ENCODE measurements around the gene ANLN. TPM values are rescaled to one million over a fixed set of nuclear protein-coding genes. Genes with fewer than 3 reads are reported as not detected.
"Not testable (repeated sequence)": the region's sequence is repeated elsewhere in the genome, so short reads cannot be mapped to it uniquely, and the experiment has no call there.

ANLN gene
- total and polyA plus RNA-seq, 7 experiments from 2014 or later: 0.30 to 48.6 (median 0.63) TPM; not detected in 1

- no peaks in the 10 kb centered on the region for H3K36me3 Mint-ChIP-seq
- H3K4me3 Mint-ChIP-seq: no peak overlapping the region
- H3K4me3 ChIP-seq (ENCODE audit: low read length): no peak overlapping the region
- H3K27ac ChIP-seq (ENCODE audit: low read depth, low read length): no peak overlapping the region
- ChIA-PET POLR2A (no interaction called here), CTCF (no interaction called here)
- no peaks in the 10 kb centered on the region for H3K36me3 ChIP-seq (ENCODE audit: control insufficient read depth in 2 of 3, insufficient read depth in 3 of 3, low read length in 3 of 3)
- DNase-seq: no peak
- intact Hi-C loops (cut with micrococcal nuclease): no loop called here
- H3K4me1 ChIP-seq (ENCODE audit: control insufficient read depth in 2 of 2, insufficient read depth in 2 of 2, low read length in 2 of 2): no peaks in the 10 kb centered on the region
- H3K9me3 Mint-ChIP-seq: no peaks in the 10 kb centered on the region
- no peaks in the 10 kb centered on the region for H3K27me3 ChIP-seq (ENCODE audit: control insufficient read depth in 2 of 2, insufficient read depth in 2 of 2, low read length in 2 of 2)
- no peaks in the 10 kb centered on the region for H3K4me1 Mint-ChIP-seq
- H3K27ac Mint-ChIP-seq: peak overlapping the region in 1 of 9 donors; percentile 60
- H3K9me3 ChIP-seq (ENCODE audit: control insufficient read depth in 2 of 3, low read length in 3 of 3): no peaks in the 10 kb centered on the region
- ATAC-seq: no peak
- H3K27me3 Mint-ChIP-seq: peaks cover 0 to 19% (median 4%) of the 10 kb centered on the region in 5 donors
Observed at GRCh38 chr7:36496576-36496975, 106.9 kb downstream of the ANLN start.

- H3K4me3 ChIP-seq (ENCODE audit: low read length); H3K36me3 Mint-ChIP-seq; H3K27ac Mint-ChIP-seq; H3K4me1 Mint-ChIP-seq; POLR2A ChIA-PET; ATAC-seq; H3K4me1 ChIP-seq (ENCODE audit: control insufficient read depth in 2 of 2, insufficient read depth in 2 of 2, low read length in 2 of 2); H3K9me3 ChIP-seq (ENCODE audit: control insufficient read depth in 2 of 3, low read length in 3 of 3); CTCF ChIA-PET; H3K36me3 ChIP-seq (ENCODE audit: control insufficient read depth in 2 of 3, insufficient read depth in 3 of 3, low read length in 3 of 3); intact Hi-C loops (cut with micrococcal nuclease); H3K9me3 Mint-ChIP-seq; H3K27ac ChIP-seq (ENCODE audit: low read depth, low read length); DNase-seq; H3K4me3 Mint-ChIP-seq; H3K27me3 ChIP-seq (ENCODE audit: control insufficient read depth in 2 of 2, insufficient read depth in 2 of 2, low read length in 2 of 2): not testable (repeated sequence)
- peaks cover 0 to 15% (median 4%) of the 10 kb centered on the region in 5 donors for H3K27me3 Mint-ChIP-seq
Observed at GRCh38 chr7:36497176-36497575, 107.5 kb downstream of the ANLN start.

- ChIA-PET CTCF (no interaction called here), POLR2A (no interaction called here)
- H3K27me3 Mint-ChIP-seq: peaks cover 0 to 15% (median 4%) of the 10 kb centered on the region in 5 donors
- ATAC-seq (no peak), DNase-seq (no peak)
- Histone ChIP-seq H3K27ac (ENCODE audit: low read depth, low read length) (no peak overlapping the region), H3K9me3 (ENCODE audit: control insufficient read depth in 2 of 3, low read length in 3 of 3) (no peaks in the 10 kb centered on the region), H3K36me3 (ENCODE audit: control insufficient read depth in 2 of 3, insufficient read depth in 3 of 3, low read length in 3 of 3) (no peaks in the 10 kb centered on the region), H3K4me1 (ENCODE audit: control insufficient read depth in 2 of 2, insufficient read depth in 2 of 2, low read length in 2 of 2) (no peaks in the 10 kb centered on the region), H3K27me3 (ENCODE audit: control insufficient read depth in 2 of 2, insufficient read depth in 2 of 2, low read length in 2 of 2) (no peaks in the 10 kb centered on the region), H3K4me3 (ENCODE audit: low read length) (no peak overlapping the region)
- intact Hi-C loops (cut with micrococcal nuclease): no loop called here
- H3K9me3 Mint-ChIP-seq: no peaks in the 10 kb centered on the region
- no peak overlapping the region for H3K27ac Mint-ChIP-seq
- no peaks in the 10 kb centered on the region for H3K4me1 Mint-ChIP-seq
- no peaks in the 10 kb centered on the region for H3K36me3 Mint-ChIP-seq
- no peak overlapping the region for H3K4me3 Mint-ChIP-seq
Observed at GRCh38 chr7:36497775-36498174, 108.1 kb downstream of the ANLN start.

Other genes starting within 250 kb of the ANLN start
- 10 to 100 TPM in 2 of 5 experiments, 1 to 10 TPM in 3; 2.2 to 13.2 (median 3.7) TPM for gene EEPD1, start 236.6 kb upstream of the ANLN start, total RNA-seq
- gene EEPD1, start 236.6 kb upstream of the ANLN start, polyA plus RNA-seq: 10 to 100 TPM; 12.3 to 15.8 TPM

Measured in naive thymus-derived CD4-positive, alpha-beta T cell (primary cell).